ENCODE measurements around the gene KIAA1671. TPM values are rescaled to one million over a fixed set of nuclear protein-coding genes. Genes with fewer than 3 reads are reported as not detected.

Gene KIAA1671
- total and polyA plus RNA-seq, 2 of the 4 experiments (the other 2 are of a cell fraction): 0.02 TPM; not detected in 1

DNA sequence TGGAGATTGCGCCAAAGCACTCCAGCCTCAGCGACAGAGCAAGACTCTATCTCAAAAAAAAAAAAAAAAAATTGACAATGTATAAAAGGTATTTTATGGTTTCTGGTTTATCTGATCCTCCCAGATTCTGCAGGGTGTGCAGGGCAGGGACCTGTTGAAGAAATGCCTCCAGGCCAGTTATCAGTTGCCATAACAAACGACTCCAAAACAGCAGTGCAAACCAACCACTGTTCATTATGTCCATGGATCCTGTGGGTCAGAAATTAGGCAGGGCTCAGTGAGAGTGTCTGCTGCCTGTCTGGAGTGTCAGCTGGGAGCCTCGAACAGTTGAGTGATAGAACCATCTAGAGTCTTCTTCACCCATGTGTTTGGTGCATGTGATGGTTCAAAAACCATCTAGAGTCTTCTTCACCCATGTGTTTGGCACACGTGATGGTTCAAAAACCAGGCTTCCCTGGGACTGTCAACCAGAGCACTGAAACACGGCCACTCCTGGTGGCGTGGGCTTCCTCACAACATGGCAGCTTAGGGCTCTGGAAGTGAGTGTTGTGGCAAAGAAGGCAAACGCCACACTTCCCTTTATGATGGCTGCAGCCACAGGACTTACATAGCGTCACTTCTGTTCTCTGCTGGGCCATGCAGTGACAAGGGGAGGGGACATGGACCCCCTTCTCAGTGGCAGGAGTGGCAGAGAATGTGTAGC, 132.0 kb downstream of the KIAA1671 start:
- no peaks in the 10 kb centered on the region for H3K79me1 ChIP-seq (ENCODE audit: low read depth in 1 of 2, low read length in 2 of 2)
- ATAC-seq (ENCODE audit: low read depth) (no peak), DNase-seq (no peak)
- H3K4me2 ChIP-seq (ENCODE audit: low read depth, low read length): no peak overlapping the region
- H2BK5ac ChIP-seq (ENCODE audit: low read depth, low read length, poor library complexity, severe bottlenecking): no peak overlapping the region
- H4K91ac ChIP-seq (ENCODE audit: insufficient read depth, low read depth, low read length): no peak overlapping the region
- no peak overlapping the region for H3K23ac ChIP-seq (ENCODE audit: low read depth, low read length)
- H2AK9ac ChIP-seq (replicated peaks; ENCODE audit: low read depth, low read length, poor library complexity): no peak overlapping the region
- H3K27me3 ChIP-seq (ENCODE audit: control insufficient read depth, insufficient read depth, low read length): no peaks in the 10 kb centered on the region
- no peaks in the 10 kb centered on the region for H3K9me1 ChIP-seq (ENCODE audit: insufficient read depth, low read length)
- 64% methylated on average over 2 of the region's 9 CpGs; no CpG with 5 or more reads in 1 of the 2 experiments for WGBS, 2 experiments (ENCODE audit: extremely low coverage in 2 of 2, insufficient read length in 1 of 2)
- in situ Hi-C loops (cut with MboI; ENCODE audit: low sequenced_read_pairs): loop anchor here (10.0 kb wide), 1 partner anchor 60 kb away; no protein-coding TSS in a partner anchor
- no peak overlapping the region for H3K4me3 ChIP-seq (ENCODE audit: insufficient read depth, low read depth, low read length)
- H3K9me3 ChIP-seq (ENCODE audit: control insufficient read depth, insufficient read depth, low read length): no peaks in the 10 kb centered on the region
- intact Hi-C loops (cut with micrococcal nuclease): no loop called here
- no peak overlapping the region for H2BK20ac ChIP-seq (ENCODE audit: low read depth, low read length)
- H3K27ac ChIP-seq (ENCODE audit: insufficient read depth, low read length): no peak overlapping the region
- CTCF ChIA-PET: no interaction called here
- no peak overlapping the region for H2AK5ac ChIP-seq (ENCODE audit: low read depth, low read length)
- TF ChIP-seq BHLHE40 (IDR thresholded peaks at IDR 0.05; ENCODE audit: low read depth, low read length) (no peak), POLR2A (IDR thresholded peaks at IDR 0.05; ENCODE audit: low read depth, low read length) (no peak), RAD21 (IDR thresholded peaks at IDR 0.05; ENCODE audit: low read length) (no peak), SMC3 (IDR thresholded peaks at IDR 0.05; ENCODE audit: low read depth, low read length) (no peak), MAZ (IDR thresholded peaks at IDR 0.05; ENCODE audit: borderline replicate concordance, low read depth, low read length) (no peak), MAFK (IDR thresholded peaks at IDR 0.05; ENCODE audit: low read depth, low read length) (no peak), FOS (IDR thresholded peaks at IDR 0.05; ENCODE audit: low read depth, low read length) (no peak), RCOR1 (IDR thresholded peaks at IDR 0.05; ENCODE audit: insufficient replicate concordance, low read length) (no peak), CHD1 (IDR thresholded peaks at IDR 0.05; ENCODE audit: low read depth, low read length) (no peak), MXI1 (IDR thresholded peaks at IDR 0.05; ENCODE audit: borderline replicate concordance, low read depth, low read length) (no peak), NFE2L2 (IDR thresholded peaks at IDR 0.05; ENCODE audit: low read depth, low read length) (no peak), RFX5 (IDR thresholded peaks at IDR 0.05; ENCODE audit: low read depth, low read length) (no peak), CEBPB (IDR thresholded peaks at IDR 0.05; ENCODE audit: low read depth, low read length) (no peak)
- TF ChIP-seq, protein P1, sequence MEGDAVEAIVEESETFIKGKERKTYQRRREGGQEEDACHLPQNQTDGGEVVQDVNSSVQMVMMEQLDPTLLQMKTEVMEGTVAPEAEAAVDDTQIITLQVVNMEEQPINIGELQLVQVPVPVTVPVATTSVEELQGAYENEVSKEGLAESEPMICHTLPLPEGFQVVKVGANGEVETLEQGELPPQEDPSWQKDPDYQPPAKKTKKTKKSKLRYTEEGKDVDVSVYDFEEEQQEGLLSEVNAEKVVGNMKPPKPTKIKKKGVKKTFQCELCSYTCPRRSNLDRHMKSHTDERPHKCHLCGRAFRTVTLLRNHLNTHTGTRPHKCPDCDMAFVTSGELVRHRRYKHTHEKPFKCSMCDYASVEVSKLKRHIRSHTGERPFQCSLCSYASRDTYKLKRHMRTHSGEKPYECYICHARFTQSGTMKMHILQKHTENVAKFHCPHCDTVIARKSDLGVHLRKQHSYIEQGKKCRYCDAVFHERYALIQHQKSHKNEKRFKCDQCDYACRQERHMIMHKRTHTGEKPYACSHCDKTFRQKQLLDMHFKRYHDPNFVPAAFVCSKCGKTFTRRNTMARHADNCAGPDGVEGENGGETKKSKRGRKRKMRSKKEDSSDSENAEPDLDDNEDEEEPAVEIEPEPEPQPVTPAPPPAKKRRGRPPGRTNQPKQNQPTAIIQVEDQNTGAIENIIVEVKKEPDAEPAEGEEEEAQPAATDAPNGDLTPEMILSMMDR (conservative IDR thresholded peaks at IDR 0.05; ENCODE audit: low read depth, low read length): no peak
- TF ChIP-seq, protein P2, sequence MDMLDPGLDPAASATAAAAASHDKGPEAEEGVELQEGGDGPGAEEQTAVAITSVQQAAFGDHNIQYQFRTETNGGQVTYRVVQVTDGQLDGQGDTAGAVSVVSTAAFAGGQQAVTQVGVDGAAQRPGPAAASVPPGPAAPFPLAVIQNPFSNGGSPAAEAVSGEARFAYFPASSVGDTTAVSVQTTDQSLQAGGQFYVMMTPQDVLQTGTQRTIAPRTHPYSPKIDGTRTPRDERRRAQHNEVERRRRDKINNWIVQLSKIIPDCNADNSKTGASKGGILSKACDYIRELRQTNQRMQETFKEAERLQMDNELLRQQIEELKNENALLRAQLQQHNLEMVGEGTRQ (IDR thresholded peaks at IDR 0.05; ENCODE audit: low read depth, low read length): no peak
- TF ChIP-seq, protein P3, sequence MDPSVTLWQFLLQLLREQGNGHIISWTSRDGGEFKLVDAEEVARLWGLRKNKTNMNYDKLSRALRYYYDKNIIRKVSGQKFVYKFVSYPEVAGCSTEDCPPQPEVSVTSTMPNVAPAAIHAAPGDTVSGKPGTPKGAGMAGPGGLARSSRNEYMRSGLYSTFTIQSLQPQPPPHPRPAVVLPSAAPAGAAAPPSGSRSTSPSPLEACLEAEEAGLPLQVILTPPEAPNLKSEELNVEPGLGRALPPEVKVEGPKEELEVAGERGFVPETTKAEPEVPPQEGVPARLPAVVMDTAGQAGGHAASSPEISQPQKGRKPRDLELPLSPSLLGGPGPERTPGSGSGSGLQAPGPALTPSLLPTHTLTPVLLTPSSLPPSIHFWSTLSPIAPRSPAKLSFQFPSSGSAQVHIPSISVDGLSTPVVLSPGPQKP (IDR thresholded peaks at IDR 0.05; ENCODE audit: borderline replicate concordance, low read depth, low read length): no peak
- POLR2A ChIA-PET (ENCODE audit: unreplicated experiment): no interaction called here
- H3K14ac ChIP-seq (replicated peaks; ENCODE audit: low read depth, low read length): no peak overlapping the region
- no peak overlapping the region for H4K5ac ChIP-seq (ENCODE audit: low read depth, low read length)
- no TSS peak for BruUV-seq (replicated peaks)
- no peak overlapping the region for H3K4ac ChIP-seq (ENCODE audit: low read depth, low read length)
- no peak overlapping the region for H3K9ac ChIP-seq (ENCODE audit: low read depth, low read length)
- H3K56ac ChIP-seq (ENCODE audit: extremely low read depth, insufficient read depth, low read length): no peak overlapping the region
- no peak overlapping the region for H3K18ac ChIP-seq (ENCODE audit: low read depth, low read length)
- dilution Hi-C loops (cut with HindIII; ENCODE audit: low sequenced_read_pairs, unreplicated experiment): no loop called here
- H3K4me1 ChIP-seq (ENCODE audit: control insufficient read depth, insufficient read depth, low read length): no peaks in the 10 kb centered on the region
- H3K36me3 ChIP-seq (ENCODE audit: control insufficient read depth, insufficient read depth, low read length): no peaks in the 10 kb centered on the region
- H2BK15ac ChIP-seq (ENCODE audit: low read depth, low read length): no peak overlapping the region
- H2AFZ ChIP-seq (replicated peaks; ENCODE audit: low read length, poor library complexity): no peak overlapping the region
- H2BK120ac ChIP-seq (ENCODE audit: low read depth, low read length): no peak overlapping the region
- H4K20me1 ChIP-seq (ENCODE audit: insufficient read depth, low read length): no peaks in the 10 kb centered on the region
- H4K8ac ChIP-seq (ENCODE audit: low read depth in 2 of 2, low read length in 2 of 2): no peak overlapping the region
